ENCODE results near the gene DUOXA1.
A peak's percentile ranks its signal among the peaks of the same experiment; 100 is the strongest.
"Not testable (repeated sequence)": the region's sequence is repeated elsewhere in the genome, so short reads cannot be mapped to it uniquely, and the experiment has no call there.

The DUOXA1 gene

DNA sequence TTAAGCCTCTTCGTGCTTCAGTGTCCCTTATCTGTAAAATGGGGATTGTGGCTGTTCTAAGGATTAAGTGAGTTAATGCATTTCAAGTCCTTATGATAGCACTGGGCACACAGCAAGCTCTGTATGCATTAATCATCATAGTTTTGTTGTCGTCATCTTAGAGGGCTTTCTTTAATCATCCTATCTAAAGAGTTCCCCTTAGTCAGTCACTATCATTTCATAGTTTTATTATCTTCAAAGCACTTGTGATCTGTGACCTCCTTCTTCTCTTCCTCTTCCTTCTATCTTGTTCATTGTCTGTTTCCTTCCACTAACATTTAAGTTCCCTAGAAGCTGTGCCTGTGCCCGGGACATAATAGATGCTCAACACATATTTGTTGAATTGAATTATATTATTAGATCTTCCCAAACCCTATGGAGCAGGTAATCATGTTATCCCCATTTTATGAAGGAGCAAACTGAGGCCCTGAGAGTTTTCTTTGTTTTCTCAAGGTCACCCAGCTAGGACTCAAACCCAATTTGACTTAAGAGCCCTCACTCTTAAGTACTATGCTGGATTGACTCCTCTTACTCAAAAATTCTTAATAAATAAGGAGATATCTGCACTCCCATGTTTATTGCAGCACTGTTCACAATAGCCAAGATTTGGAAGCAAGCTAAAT, 39.8 kb downstream of the DUOXA1 start:
- WGBS, 2 experiments (ENCODE audit: insufficient coverage in 2 of 2) = 89 to 100% methylated on average over 1 of the region's 3 CpGs
- Histone ChIP-seq H3K9me3 (ENCODE audit: control insufficient read depth, low read length) (no peaks in the 10 kb centered on the region), H3K4me1 (ENCODE audit: control insufficient read depth, insufficient read depth, low read length, poor library complexity, severe bottlenecking) (peaks cover 17% of the 10 kb centered on the region), H3K27ac (ENCODE audit: low read depth, low read length, severe bottlenecking) (no peak overlapping the region), H3K36me3 (ENCODE audit: control insufficient read depth, insufficient read depth, low read length) (no peaks in the 10 kb centered on the region), H3K4me3 (ENCODE audit: extremely low read depth, insufficient read depth, low read length, poor library complexity, severe bottlenecking) (no peak overlapping the region)

DNA sequence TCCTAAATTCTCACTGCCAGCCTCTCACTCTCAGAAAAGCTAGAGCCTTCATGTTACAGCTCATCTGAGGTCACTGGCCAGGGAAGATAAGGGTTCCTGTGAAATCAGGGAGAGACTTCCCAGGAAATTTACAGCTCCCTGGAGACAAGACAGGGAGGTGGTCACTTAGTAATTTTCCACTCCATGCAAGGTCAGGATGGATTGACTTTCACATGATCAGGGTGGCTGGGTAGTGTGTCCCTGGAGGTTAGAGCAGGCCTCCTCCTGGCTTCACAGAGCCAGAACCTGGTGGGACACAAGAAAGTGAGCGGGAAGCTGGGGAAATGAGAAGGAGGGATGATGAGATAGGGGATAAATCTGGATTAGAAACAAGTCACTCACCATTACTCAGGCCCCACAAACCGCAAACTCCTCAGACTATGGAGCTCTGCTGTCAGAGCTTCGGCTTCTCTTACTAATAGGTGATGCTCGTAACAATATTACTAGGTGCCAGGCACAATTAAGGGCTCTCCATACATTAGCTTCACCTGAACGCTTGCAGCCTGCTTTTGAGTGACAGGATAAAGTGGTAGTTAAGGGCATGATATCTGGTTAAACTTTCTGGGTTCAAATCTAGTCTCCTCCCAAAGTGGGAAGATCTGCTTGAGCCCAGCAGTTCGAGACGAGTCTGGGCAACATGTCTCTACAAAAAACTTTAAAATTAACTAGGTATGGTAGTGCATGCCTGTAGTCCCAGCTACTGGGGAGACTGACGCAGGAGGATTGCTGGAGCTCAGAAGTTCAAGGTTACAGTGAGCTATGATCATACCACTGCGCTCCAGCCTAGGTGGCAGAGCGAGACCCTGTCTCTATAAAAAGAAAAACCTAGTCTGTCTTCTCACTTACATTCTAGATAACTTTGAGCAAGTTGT, 40.6 kb downstream of the DUOXA1 start:
- 100% methylated on average over 3 to 4 of the region's 10 CpGs for WGBS, 2 experiments (ENCODE audit: insufficient coverage in 2 of 2)

DNA sequence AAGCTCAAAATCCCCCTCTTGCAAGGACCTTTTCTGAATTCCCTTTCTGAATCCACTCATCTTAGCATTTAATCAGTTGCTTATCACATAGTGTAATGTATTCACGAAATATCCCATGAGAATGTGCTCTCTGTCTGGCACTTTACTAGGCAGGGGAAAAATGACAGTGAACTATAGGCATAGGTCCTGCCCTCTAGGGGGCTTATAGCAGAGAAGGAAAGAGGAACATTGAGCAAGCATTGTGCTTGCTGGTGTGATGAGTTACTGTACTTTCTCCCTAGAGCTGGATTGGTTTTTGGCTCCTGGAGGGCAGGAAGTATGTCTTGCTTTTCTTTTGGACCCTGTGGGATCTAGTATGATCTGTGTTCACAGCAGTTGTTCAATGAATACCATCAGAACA, 42.2 kb downstream of the DUOXA1 start:
- Histone ChIP-seq H3K4me3 (ENCODE audit: extremely low read depth, insufficient read depth, low read length, poor library complexity, severe bottlenecking) (no peak overlapping the region), H3K36me3 (ENCODE audit: control insufficient read depth, insufficient read depth, low read length) (no peaks in the 10 kb centered on the region), H3K4me1 (ENCODE audit: control insufficient read depth, insufficient read depth, low read length, poor library complexity, severe bottlenecking) (peaks cover 18% of the 10 kb centered on the region), H3K9me3 (ENCODE audit: control insufficient read depth, low read length) (no peaks in the 10 kb centered on the region), H3K27ac (ENCODE audit: low read depth, low read length, severe bottlenecking) (no peak overlapping the region)
- 100% methylated on average over 1 of the region's 1 CpG for WGBS, 2 experiments (ENCODE audit: insufficient coverage in 2 of 2)

More for the DNA sequence above, 40.6 kb downstream of the DUOXA1 start:
- peak overlapping the region; percentile 39 for H3K27ac ChIP-seq (ENCODE audit: low read depth, low read length, severe bottlenecking)
- no peaks in the 10 kb centered on the region for H3K36me3 ChIP-seq (ENCODE audit: control insufficient read depth, insufficient read depth, low read length)
- no peak overlapping the region for H3K4me3 ChIP-seq (ENCODE audit: extremely low read depth, insufficient read depth, low read length, poor library complexity, severe bottlenecking)
- H3K4me1 ChIP-seq (ENCODE audit: control insufficient read depth, insufficient read depth, low read length, poor library complexity, severe bottlenecking) = peaks cover 16% of the 10 kb centered on the region
- H3K9me3 ChIP-seq (ENCODE audit: control insufficient read depth, low read length) = no peaks in the 10 kb centered on the region

DNA sequence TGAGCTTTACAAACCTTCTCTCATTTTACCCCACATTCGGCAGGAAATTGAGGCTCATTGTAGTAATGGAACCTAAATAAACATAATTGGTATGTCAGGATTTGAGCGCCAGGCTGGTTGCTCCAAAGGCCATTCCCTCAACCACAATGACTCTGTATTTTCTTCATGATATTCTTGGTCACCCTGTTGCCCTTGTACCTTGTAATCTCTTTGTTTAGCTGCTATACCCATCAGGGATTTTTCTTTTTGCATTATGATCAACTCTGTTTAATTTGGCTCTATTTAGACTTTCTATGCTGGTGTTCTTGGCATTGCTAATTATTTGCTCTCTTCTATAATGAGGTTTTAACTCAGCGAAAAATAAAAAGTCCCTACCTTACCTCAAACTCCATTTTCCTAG, 45.5 kb downstream of the DUOXA1 start:
- H3K4me3 ChIP-seq (ENCODE audit: extremely low read depth, insufficient read depth, low read length, poor library complexity, severe bottlenecking) = no peak overlapping the region
- H3K4me1 ChIP-seq (ENCODE audit: control insufficient read depth, insufficient read depth, low read length, poor library complexity, severe bottlenecking) = peaks cover 13% of the 10 kb centered on the region
- H3K9me3 ChIP-seq (ENCODE audit: control insufficient read depth, low read length) = no peaks in the 10 kb centered on the region
- H3K27ac ChIP-seq (ENCODE audit: low read depth, low read length, severe bottlenecking) = no peak overlapping the region
- WGBS, 2 experiments (ENCODE audit: insufficient coverage in 2 of 2) = 80 to 100% methylated on average over 1 of the region's 3 CpGs
- no peaks in the 10 kb centered on the region for H3K36me3 ChIP-seq (ENCODE audit: control insufficient read depth, insufficient read depth, low read length)

DNA sequence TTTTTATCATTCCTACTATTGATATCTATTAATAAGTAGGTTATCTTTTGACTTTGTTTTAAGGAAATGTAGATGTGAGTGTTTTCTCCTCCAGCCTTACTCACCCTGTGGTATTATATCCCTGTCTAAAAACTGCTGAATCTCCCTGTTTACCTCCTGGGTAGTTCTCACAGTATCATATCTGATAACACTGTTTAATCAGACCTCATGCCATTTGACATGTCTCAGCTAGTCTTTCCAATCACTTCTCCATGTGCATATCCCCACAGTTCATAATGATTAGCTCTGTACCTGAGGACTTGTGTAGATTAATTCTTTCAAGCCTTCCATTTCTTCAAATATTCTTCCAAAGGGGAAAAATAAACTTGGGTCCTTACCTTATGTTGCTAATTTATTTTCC, 46.5 kb downstream of the DUOXA1 start:
- Histone ChIP-seq H3K4me1 (ENCODE audit: control insufficient read depth, insufficient read depth, low read length, poor library complexity, severe bottlenecking) (peaks cover 5% of the 10 kb centered on the region), H3K4me3 (ENCODE audit: extremely low read depth, insufficient read depth, low read length, poor library complexity, severe bottlenecking) (no peak overlapping the region), H3K9me3 (ENCODE audit: control insufficient read depth, low read length) (no peaks in the 10 kb centered on the region), H3K36me3 (ENCODE audit: control insufficient read depth, insufficient read depth, low read length) (no peaks in the 10 kb centered on the region), H3K27ac (ENCODE audit: low read depth, low read length, severe bottlenecking) (no peak overlapping the region)

DNA sequence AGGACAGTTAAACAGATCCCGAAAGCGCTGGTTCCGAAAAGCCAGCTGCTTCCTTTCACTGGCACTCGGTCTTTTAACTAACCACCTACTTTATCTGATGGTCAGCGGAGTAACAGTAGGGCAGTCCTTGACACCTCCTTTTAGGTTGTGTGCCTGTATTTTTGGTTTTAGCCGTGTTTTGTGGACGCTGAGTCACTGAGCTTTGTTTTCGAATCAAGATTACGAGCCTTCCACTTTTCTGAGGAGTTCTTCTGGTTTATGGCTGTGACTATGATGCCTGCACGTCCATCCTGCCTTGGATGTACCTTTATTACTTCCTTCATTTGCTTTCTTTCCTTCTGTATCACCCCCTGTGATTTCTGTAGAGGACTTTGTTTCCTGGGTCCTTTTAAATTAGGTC, 47.3 kb downstream of the DUOXA1 start:
- not testable (repeated sequence) for H3K4me1 ChIP-seq (ENCODE audit: control insufficient read depth, insufficient read depth, low read length, poor library complexity, severe bottlenecking); H3K9me3 ChIP-seq (ENCODE audit: control insufficient read depth, low read length); H3K27ac ChIP-seq (ENCODE audit: low read depth, low read length, severe bottlenecking); H3K36me3 ChIP-seq (ENCODE audit: control insufficient read depth, insufficient read depth, low read length); H3K4me3 ChIP-seq (ENCODE audit: extremely low read depth, insufficient read depth, low read length, poor library complexity, severe bottlenecking)
- WGBS, 2 experiments (ENCODE audit: insufficient coverage in 2 of 2) = 100% methylated on average over 1 of the region's 10 CpGs; no CpG with 5 or more reads in 1 of the 2 experiments

DNA sequence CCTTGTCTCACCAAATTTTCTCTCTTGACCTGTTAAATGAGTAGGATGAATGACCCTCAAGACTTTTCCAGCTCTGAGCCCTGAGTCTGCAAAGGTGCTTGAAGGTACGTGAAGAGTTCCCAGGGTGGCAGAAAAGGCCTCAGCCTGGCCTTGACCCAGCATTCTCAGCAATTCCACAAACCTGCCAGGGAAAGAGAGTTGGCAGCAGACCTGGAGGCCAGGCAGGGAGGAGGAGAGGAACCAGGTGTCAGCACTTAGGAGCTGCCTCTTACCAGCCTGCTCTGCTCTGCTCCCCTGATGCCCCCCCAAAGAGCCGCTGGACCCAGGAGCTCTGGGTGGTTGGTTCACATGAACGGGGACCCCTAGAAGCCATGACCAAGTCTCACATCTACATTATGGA, 49.1 kb downstream of the DUOXA1 start:
- not testable (repeated sequence) for H3K9me3 ChIP-seq (ENCODE audit: control insufficient read depth, low read length); H3K4me3 ChIP-seq (ENCODE audit: extremely low read depth, insufficient read depth, low read length, poor library complexity, severe bottlenecking); H3K36me3 ChIP-seq (ENCODE audit: control insufficient read depth, insufficient read depth, low read length); H3K27ac ChIP-seq (ENCODE audit: low read depth, low read length, severe bottlenecking); H3K4me1 ChIP-seq (ENCODE audit: control insufficient read depth, insufficient read depth, low read length, poor library complexity, severe bottlenecking)
- WGBS, 2 experiments (ENCODE audit: insufficient coverage in 2 of 2) = 80 to 100% methylated on average over 1 to 2 of the region's 3 CpGs

DNA sequence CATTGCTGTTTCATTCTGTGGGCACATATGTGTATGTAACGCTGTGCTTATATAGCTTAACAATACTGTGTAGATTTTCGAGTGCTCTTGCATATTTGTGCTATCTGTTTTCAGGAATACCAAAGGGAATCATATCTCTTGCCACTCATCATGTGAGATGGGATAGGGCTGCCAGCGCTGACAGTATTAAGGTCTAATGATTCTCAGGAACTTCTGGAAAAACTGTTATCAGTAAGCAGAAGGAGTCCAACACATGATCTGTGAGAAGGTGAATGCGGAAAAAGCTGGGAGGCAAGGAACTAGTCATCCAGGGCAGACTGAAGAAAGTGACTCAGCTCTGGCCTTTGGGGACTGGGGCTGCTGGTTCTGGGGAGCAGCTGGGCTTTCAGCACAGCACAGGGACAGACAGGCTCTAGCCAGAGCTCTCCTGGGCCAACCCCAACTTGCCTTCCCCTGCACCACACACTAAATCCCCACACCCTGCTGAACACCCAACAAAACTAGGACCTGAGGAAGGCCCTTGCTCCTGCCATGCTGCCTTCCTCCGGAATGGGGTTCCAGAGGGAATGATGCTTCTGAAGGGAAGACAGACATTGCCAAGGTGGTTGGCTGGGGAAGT, 49.9 kb downstream of the DUOXA1 start:
- H3K27ac ChIP-seq (ENCODE audit: low read depth, low read length, severe bottlenecking); H3K36me3 ChIP-seq (ENCODE audit: control insufficient read depth, insufficient read depth, low read length): not testable (repeated sequence)
- WGBS, 2 experiments (ENCODE audit: insufficient coverage in 2 of 2) = 86% methylated on average over 1 of the region's 5 CpGs; no CpG with 5 or more reads in 1 of the 2 experiments

DNA sequence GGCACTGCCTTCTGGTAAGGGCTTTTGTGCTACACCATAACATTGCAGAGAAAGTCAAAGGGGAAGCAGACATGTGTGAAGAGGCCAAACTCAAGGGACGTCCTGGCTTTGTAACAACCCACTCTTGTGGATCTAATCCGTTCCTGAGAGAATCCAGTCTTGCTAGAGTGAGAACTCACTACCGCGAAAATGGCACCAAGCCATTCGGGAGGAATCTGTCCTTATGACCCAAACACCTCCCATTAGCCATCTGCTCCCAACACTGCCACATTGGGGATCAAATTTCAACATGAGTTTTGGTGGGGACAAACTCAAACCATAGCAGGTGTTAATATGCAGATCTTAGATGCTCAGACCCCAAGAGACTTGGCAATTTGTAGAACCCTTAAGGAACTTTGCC, 50.5 kb downstream of the DUOXA1 start:
- WGBS, 2 experiments (ENCODE audit: insufficient coverage in 2 of 2) = 87% methylated on average over 3 of the region's 5 CpGs; no CpG with 5 or more reads in 1 of the 2 experiments

More for the DNA sequence above, 49.9 kb downstream of the DUOXA1 start:
- not testable (repeated sequence) for H3K9me3 ChIP-seq (ENCODE audit: control insufficient read depth, low read length); H3K4me1 ChIP-seq (ENCODE audit: control insufficient read depth, insufficient read depth, low read length, poor library complexity, severe bottlenecking); H3K4me3 ChIP-seq (ENCODE audit: extremely low read depth, insufficient read depth, low read length, poor library complexity, severe bottlenecking)

DNA sequence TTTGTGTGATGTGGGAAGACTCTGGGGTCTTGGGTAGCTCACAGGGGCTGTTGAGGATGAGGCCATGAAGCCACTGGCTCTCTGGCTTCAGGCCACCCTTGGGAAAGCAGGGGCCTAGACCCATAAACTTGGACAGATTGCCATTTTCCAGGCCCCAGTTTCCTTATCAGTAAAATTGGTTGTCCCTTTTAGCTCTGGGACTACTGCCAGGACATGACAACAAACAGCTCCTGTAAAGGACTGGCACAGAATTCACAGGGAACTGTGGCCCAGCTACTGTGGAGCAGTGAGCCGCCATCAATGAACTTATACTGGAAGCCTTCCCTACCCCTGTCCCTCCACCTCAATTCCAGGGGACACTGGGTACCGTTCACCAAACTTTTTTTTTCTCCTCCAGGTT, 52.3 kb downstream of the DUOXA1 start:
- WGBS, 2 experiments (ENCODE audit: insufficient coverage in 2 of 2) = no CpG with 5 or more reads among the region's 2 CpGs
- H3K27ac ChIP-seq (ENCODE audit: low read depth, low read length, severe bottlenecking) = not testable (repeated sequence)

More for the DNA sequence above, 50.5 kb downstream of the DUOXA1 start:
- H3K27ac ChIP-seq (ENCODE audit: low read depth, low read length, severe bottlenecking); H3K9me3 ChIP-seq (ENCODE audit: control insufficient read depth, low read length); H3K36me3 ChIP-seq (ENCODE audit: control insufficient read depth, insufficient read depth, low read length); H3K4me1 ChIP-seq (ENCODE audit: control insufficient read depth, insufficient read depth, low read length, poor library complexity, severe bottlenecking); H3K4me3 ChIP-seq (ENCODE audit: extremely low read depth, insufficient read depth, low read length, poor library complexity, severe bottlenecking): not testable (repeated sequence)

More for the DNA sequence above, 52.3 kb downstream of the DUOXA1 start:
- not testable (repeated sequence) for H3K4me1 ChIP-seq (ENCODE audit: control insufficient read depth, insufficient read depth, low read length, poor library complexity, severe bottlenecking); H3K36me3 ChIP-seq (ENCODE audit: control insufficient read depth, insufficient read depth, low read length); H3K9me3 ChIP-seq (ENCODE audit: control insufficient read depth, low read length); H3K4me3 ChIP-seq (ENCODE audit: extremely low read depth, insufficient read depth, low read length, poor library complexity, severe bottlenecking)
